Measurements from ENCODE around the gene ASB1. TPM values are rescaled to one million over a fixed set of nuclear protein-coding genes. Genes with fewer than 3 reads are reported as not detected.

The ASB1 gene
- total RNA-seq, 1 donor from 2014 or later: 57.5 TPM

DNA sequence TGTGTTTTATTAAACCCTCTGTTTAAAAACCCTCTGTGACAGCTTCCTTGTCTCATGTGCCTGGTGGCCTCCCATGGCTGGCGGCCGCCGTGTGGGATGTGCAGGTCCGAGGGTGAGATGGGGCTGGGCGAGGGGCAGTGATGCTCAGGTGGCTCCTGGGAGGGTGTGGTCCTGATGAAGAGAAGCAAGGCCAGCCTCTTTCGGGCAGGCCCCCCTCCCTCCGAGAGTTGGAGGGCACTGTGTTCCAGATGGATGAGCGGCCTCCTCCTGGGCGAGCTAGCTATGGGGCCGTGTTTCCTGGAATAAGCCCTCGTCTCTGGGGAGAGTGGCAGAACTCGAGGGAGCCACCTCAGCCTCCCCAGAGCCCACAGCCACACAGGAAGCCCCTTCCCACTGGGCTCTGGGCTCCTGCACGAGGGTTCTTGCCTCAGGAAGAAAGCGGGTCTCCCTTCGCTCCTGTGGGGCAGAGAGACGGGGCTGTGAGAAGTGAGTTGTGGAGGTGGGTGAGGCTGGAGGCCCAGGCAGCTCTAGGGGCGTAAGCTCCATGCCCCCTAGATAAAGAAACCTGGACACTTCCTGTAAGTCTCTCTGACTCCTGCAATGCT is 72.1 kb downstream of the ASB1 start:
- no peak for DNase-seq (ENCODE audit: missing footprints)

GRCh38 chr2:238499731-238500580 is 73.2 kb downstream of the ASB1 start:
- intact Hi-C loops (cut with DNase I): no loop called here
- DNase-seq (ENCODE audit: missing footprints) (no peak), ATAC-seq (no peak)

More for the DNA sequence above, 72.1 kb downstream of the ASB1 start:
- intact Hi-C loops (cut with DNase I): no loop called here
- ATAC-seq: no peak

DNA sequence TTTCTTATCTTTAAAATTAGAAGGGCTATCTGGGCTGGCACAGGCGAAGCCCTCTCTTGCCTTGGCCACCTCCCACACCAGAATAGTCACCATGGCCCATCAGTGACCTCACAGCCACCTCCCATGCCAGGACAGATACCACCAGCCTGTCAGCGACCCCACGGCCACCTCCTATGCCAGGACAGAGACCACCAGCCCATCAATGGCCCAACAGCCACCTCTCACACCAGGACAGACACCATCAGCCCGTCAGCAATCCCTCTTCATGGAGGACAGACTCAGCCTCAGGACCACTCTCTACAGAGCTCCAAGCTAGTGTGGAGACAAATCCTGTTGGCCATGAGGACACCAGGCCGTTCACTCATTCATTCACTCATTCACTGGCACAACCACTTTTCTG is 74.6 kb downstream of the ASB1 start:
- no peak for DNase-seq (ENCODE audit: missing footprints)
- intact Hi-C loops (cut with DNase I): no loop called here
- ATAC-seq: no peak

Other genes with a start within 250 kb of the ASB1 start
- gene ILKAP, start 223.2 kb upstream of the ASB1 start, total RNA-seq: 26.2 TPM
- 4.3 TPM for gene HES6, start 186.9 kb upstream of the ASB1 start, total RNA-seq
- 4.7 TPM for gene PER2, start 138.3 kb upstream of the ASB1 start, total RNA-seq
- 11.2 TPM for gene TRAF3IP1, start 106.4 kb upstream of the ASB1 start, total RNA-seq